K562 (cell line): Measurements from ENCODE around the gene RASL10B. TPM values are rescaled to one million over a fixed set of nuclear protein-coding genes. Genes with fewer than 3 reads are reported as not detected.

ENCODE experiments used
- polyA plus RNA-seq, 8 experiments: library from polyadenylated mRNA; depleted of rRNA in 4 of 8; stranded (reverse) in 5 of 8; unstranded in 3 of 8; fragments of >200 nt; fragmentation: Nextera tagmentation in 2 of 8; fragmentation: Illumina TruSeq in 1 of 8; extraction: Ambion mirVana in 2 of 8; extraction: Trizol in 1 of 8; gene quantifications; 2 replicates each; pipeline versions ENCODE4 v1.2.1 to v1.2.3, GENCODE V29; 2011 to 2014; ENCODE audit warnings: inconsistent platforms in 1 of 8, missing spikeins in 1 of 8
- total RNA-seq, 7 experiments: library from RNA; depleted of rRNA in 6 of 7; stranded (reverse); fragments of >200 nt in 6 of 7; fragmentation: Illumina TruSeq in 2 of 7; extraction: Trizol in 2 of 7; gene quantifications; 2 replicates each; pipeline versions ENCODE4 v1.2.1 to v1.2.3, GENCODE V29; 2011 to 2021; ENCODE audit warnings: low replicate concordance in 1 of 7

The RASL10B gene
- total and polyA plus RNA-seq, 9 of the 15 experiments (the other 6 are each of a cell fraction or from before 2014, with no cell fraction given): 0.04 to 0.31 (median 0.14) TPM; not detected in 2

Other genes with a start within 250 kb of the RASL10B start
Only the 7 nearest of the 13 such genes appear.
- 90.5 and 115 TPM in 2 replicates for gene AP2B1, start 144.3 kb upstream of the RASL10B start, total RNA-seq (2014; rRNA removed)
- gene AP2B1, start 144.3 kb upstream of the RASL10B start, total RNA-seq (2014; rRNA removed; fragmentation: Illumina TruSeq; extraction: Trizol): 114 and 135 TPM in 2 replicates
- 82.0 and 85.9 TPM in 2 replicates for gene AP2B1, start 144.3 kb upstream of the RASL10B start, total RNA-seq (2015; rRNA removed; fragmentation: Illumina TruSeq; extraction: Trizol)
- 221 and 245 TPM in 2 replicates for gene AP2B1, start 144.3 kb upstream of the RASL10B start, total RNA-seq (2021)
- 154 and 287 TPM in 2 replicates for gene AP2B1, start 144.3 kb upstream of the RASL10B start, polyA plus RNA-seq (2011; rRNA removed)
- 191 and 204 TPM in 2 replicates for gene AP2B1, start 144.3 kb upstream of the RASL10B start, polyA plus RNA-seq (2014; fragmentation: Illumina TruSeq; extraction: Trizol)
- 10 to 100 TPM; 60.1 to 63.6 TPM for gene AP2B1, start 144.3 kb upstream of the RASL10B start, polyA plus RNA-seq (2014; fragmentation: Nextera tagmentation; extraction: Ambion mirVana)
- 105 and 126 TPM in 2 replicates for gene AP2B1, start 144.3 kb upstream of the RASL10B start, polyA plus RNA-seq (2014; rRNA removed)
- gene GAS2L2, start 21.6 kb downstream of the RASL10B start, total RNA-seq (2014; rRNA removed): not detected in 2 replicates
- not detected in 2 replicates for gene GAS2L2, start 21.6 kb downstream of the RASL10B start, total RNA-seq (2014; rRNA removed; fragmentation: Illumina TruSeq; extraction: Trizol)
- not detected in 2 replicates for gene GAS2L2, start 21.6 kb downstream of the RASL10B start, total RNA-seq (2015; rRNA removed; fragmentation: Illumina TruSeq; extraction: Trizol)
- gene GAS2L2, start 21.6 kb downstream of the RASL10B start, total RNA-seq (2021): not detected in 2 replicates
- not detected in 2 replicates for gene GAS2L2, start 21.6 kb downstream of the RASL10B start, polyA plus RNA-seq (2011; rRNA removed)
- not detected in 2 replicates for gene GAS2L2, start 21.6 kb downstream of the RASL10B start, polyA plus RNA-seq (2014; fragmentation: Illumina TruSeq; extraction: Trizol)
- not detected for gene GAS2L2, start 21.6 kb downstream of the RASL10B start, polyA plus RNA-seq (2014; fragmentation: Nextera tagmentation; extraction: Ambion mirVana)
- gene GAS2L2, start 21.6 kb downstream of the RASL10B start, polyA plus RNA-seq (2014; rRNA removed): not detected in 2 replicates
- not detected in 2 replicates for gene C17orf50, start 29.2 kb downstream of the RASL10B start, total RNA-seq (2014; rRNA removed)
- gene C17orf50, start 29.2 kb downstream of the RASL10B start, total RNA-seq (2014; rRNA removed; fragmentation: Illumina TruSeq; extraction: Trizol): not detected in 2 replicates
- not detected in 2 replicates for gene C17orf50, start 29.2 kb downstream of the RASL10B start, total RNA-seq (2015; rRNA removed; fragmentation: Illumina TruSeq; extraction: Trizol)
- gene C17orf50, start 29.2 kb downstream of the RASL10B start, total RNA-seq (2021): not detected in 2 replicates
- gene C17orf50, start 29.2 kb downstream of the RASL10B start, polyA plus RNA-seq (2011; rRNA removed): not detected in 2 replicates
- not detected in 2 replicates for gene C17orf50, start 29.2 kb downstream of the RASL10B start, polyA plus RNA-seq (2014; fragmentation: Illumina TruSeq; extraction: Trizol)
- gene C17orf50, start 29.2 kb downstream of the RASL10B start, polyA plus RNA-seq (2014; fragmentation: Nextera tagmentation; extraction: Ambion mirVana): not detected
- not detected in 2 replicates for gene C17orf50, start 29.2 kb downstream of the RASL10B start, polyA plus RNA-seq (2014; rRNA removed)
- not detected in 2 replicates for gene MMP28, start 64.0 kb downstream of the RASL10B start, total RNA-seq (2014; rRNA removed)
- not detected in 2 replicates for gene MMP28, start 64.0 kb downstream of the RASL10B start, total RNA-seq (2014; rRNA removed; fragmentation: Illumina TruSeq; extraction: Trizol)
- not detected in 2 replicates for gene MMP28, start 64.0 kb downstream of the RASL10B start, total RNA-seq (2015; rRNA removed; fragmentation: Illumina TruSeq; extraction: Trizol)
- gene MMP28, start 64.0 kb downstream of the RASL10B start, total RNA-seq (2021): not detected in 2 replicates
- gene MMP28, start 64.0 kb downstream of the RASL10B start, polyA plus RNA-seq (2011; rRNA removed): not detected in 2 replicates
- gene MMP28, start 64.0 kb downstream of the RASL10B start, polyA plus RNA-seq (2014; fragmentation: Illumina TruSeq; extraction: Trizol): not detected in 2 replicates
- not detected for gene MMP28, start 64.0 kb downstream of the RASL10B start, polyA plus RNA-seq (2014; fragmentation: Nextera tagmentation; extraction: Ambion mirVana)
- not detected in 2 replicates for gene MMP28, start 64.0 kb downstream of the RASL10B start, polyA plus RNA-seq (2014; rRNA removed)
- gene TAF15, start 77.8 kb downstream of the RASL10B start, total RNA-seq (2014; rRNA removed): 50.2 and 54.5 TPM in 2 replicates
- 56.8 and 64.3 TPM in 2 replicates for gene TAF15, start 77.8 kb downstream of the RASL10B start, total RNA-seq (2014; rRNA removed; fragmentation: Illumina TruSeq; extraction: Trizol)
- 45.9 and 50.7 TPM in 2 replicates for gene TAF15, start 77.8 kb downstream of the RASL10B start, total RNA-seq (2015; rRNA removed; fragmentation: Illumina TruSeq; extraction: Trizol)
- 178 and 213 TPM in 2 replicates for gene TAF15, start 77.8 kb downstream of the RASL10B start, total RNA-seq (2021)
- 60.0 and 77.7 TPM in 2 replicates for gene TAF15, start 77.8 kb downstream of the RASL10B start, polyA plus RNA-seq (2011; rRNA removed)
- gene TAF15, start 77.8 kb downstream of the RASL10B start, polyA plus RNA-seq (2014; fragmentation: Illumina TruSeq; extraction: Trizol): 267 and 272 TPM in 2 replicates
- gene TAF15, start 77.8 kb downstream of the RASL10B start, polyA plus RNA-seq (2014; fragmentation: Nextera tagmentation; extraction: Ambion mirVana): 10 to 100 TPM in 1 of 2 experiments, 1 to 10 TPM in 1; 4.1 to 22.7 TPM
- 142 and 171 TPM in 2 replicates for gene TAF15, start 77.8 kb downstream of the RASL10B start, polyA plus RNA-seq (2014; rRNA removed)
- gene HEATR9, start 137.3 kb downstream of the RASL10B start, total RNA-seq (2014; rRNA removed): not detected in 2 replicates
- gene HEATR9, start 137.3 kb downstream of the RASL10B start, total RNA-seq (2014; rRNA removed; fragmentation: Illumina TruSeq; extraction: Trizol): not detected in 2 replicates
- not detected in 2 replicates for gene HEATR9, start 137.3 kb downstream of the RASL10B start, total RNA-seq (2015; rRNA removed; fragmentation: Illumina TruSeq; extraction: Trizol)
- not detected in 2 replicates for gene HEATR9, start 137.3 kb downstream of the RASL10B start, total RNA-seq (2021)
- gene HEATR9, start 137.3 kb downstream of the RASL10B start, polyA plus RNA-seq (2011; rRNA removed): not detected in 2 replicates
- not detected in 2 replicates for gene HEATR9, start 137.3 kb downstream of the RASL10B start, polyA plus RNA-seq (2014; fragmentation: Illumina TruSeq; extraction: Trizol)
- gene HEATR9, start 137.3 kb downstream of the RASL10B start, polyA plus RNA-seq (2014; fragmentation: Nextera tagmentation; extraction: Ambion mirVana): not detected
- gene HEATR9, start 137.3 kb downstream of the RASL10B start, polyA plus RNA-seq (2014; rRNA removed): not detected in 2 replicates
- gene CCL5, start 148.7 kb downstream of the RASL10B start, total RNA-seq (2014; rRNA removed): 0.08 and 0.18 TPM in 2 replicates
- 0.16 TPM in 1 of 2 replicates, not detected in the other for gene CCL5, start 148.7 kb downstream of the RASL10B start, total RNA-seq (2014; rRNA removed; fragmentation: Illumina TruSeq; extraction: Trizol)
- gene CCL5, start 148.7 kb downstream of the RASL10B start, total RNA-seq (2015; rRNA removed; fragmentation: Illumina TruSeq; extraction: Trizol): 0.18 and 0.23 TPM in 2 replicates
- gene CCL5, start 148.7 kb downstream of the RASL10B start, total RNA-seq (2021): 0.56 and 0.58 TPM in 2 replicates
- 0.08 and 0.53 TPM in 2 replicates for gene CCL5, start 148.7 kb downstream of the RASL10B start, polyA plus RNA-seq (2011; rRNA removed)
- gene CCL5, start 148.7 kb downstream of the RASL10B start, polyA plus RNA-seq (2014; fragmentation: Illumina TruSeq; extraction: Trizol): 0.43 TPM in 2 replicates
- under 1 TPM; 0.46 to 0.59 TPM for gene CCL5, start 148.7 kb downstream of the RASL10B start, polyA plus RNA-seq (2014; fragmentation: Nextera tagmentation; extraction: Ambion mirVana)
- 0.30 and 0.49 TPM in 2 replicates for gene CCL5, start 148.7 kb downstream of the RASL10B start, polyA plus RNA-seq (2014; rRNA removed)